Stimulated activated CD8-positive, alpha-beta memory T cell treated with anti-CD3 and anti-CD28 coated beads, Interleukin-15, amount 100 ng/mL, for 1 hour (primary cell): ENCODE results near the gene CST4.
"Not testable (repeated sequence)": the region's sequence is repeated elsewhere in the genome, so short reads cannot be mapped to it uniquely, and the experiment has no call there.

Experiments used
- DNase-seq: peaks from one replicate; pipeline ENCODE4 v3.0.0-alpha.2; 2020; ENCODE audit warnings: low read depth

CST4 gene

GRCh38 chr20:23640671-23641667, 47.9 kb downstream of the CST4 start:
- DNase-seq, result no peak

GRCh38 chr20:23640018-23640601, 48.7 kb downstream of the CST4 start:
- no peak for DNase-seq

- DNase-seq, result no peak
Observed at GRCh38 chr20:23639490-23639958, 49.3 kb downstream of the CST4 start.

GRCh38 chr20:23638309-23638708, 50.5 kb downstream of the CST4 start:
- DNase-seq, result no peak

- DNase-seq, result no peak
Observed at GRCh38 chr20:23637282-23638221, 51.3 kb downstream of the CST4 start, which contains the start of gene CST3. Gene CST3, minus strand, starts transcription at chr20:23637955. Its CDS starts 93 bp downstream, at chr20:23637862.

GRCh38 chr20:23636908-23637281, 51.9 kb downstream of the CST4 start:
- no peak for DNase-seq

GRCh38 chr20:23636182-23636907, 52.5 kb downstream of the CST4 start:
- no peak for DNase-seq

GRCh38 chr20:23635768-23636090, 53.1 kb downstream of the CST4 start:
- not testable (repeated sequence) for DNase-seq
